Measurements from ENCODE around the gene GSC2.

The GSC2 gene, protein sequence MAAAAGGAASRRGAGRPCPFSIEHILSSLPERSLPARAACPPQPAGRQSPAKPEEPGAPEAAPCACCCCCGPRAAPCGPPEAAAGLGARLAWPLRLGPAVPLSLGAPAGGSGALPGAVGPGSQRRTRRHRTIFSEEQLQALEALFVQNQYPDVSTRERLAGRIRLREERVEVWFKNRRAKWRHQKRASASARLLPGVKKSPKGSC

DNA sequence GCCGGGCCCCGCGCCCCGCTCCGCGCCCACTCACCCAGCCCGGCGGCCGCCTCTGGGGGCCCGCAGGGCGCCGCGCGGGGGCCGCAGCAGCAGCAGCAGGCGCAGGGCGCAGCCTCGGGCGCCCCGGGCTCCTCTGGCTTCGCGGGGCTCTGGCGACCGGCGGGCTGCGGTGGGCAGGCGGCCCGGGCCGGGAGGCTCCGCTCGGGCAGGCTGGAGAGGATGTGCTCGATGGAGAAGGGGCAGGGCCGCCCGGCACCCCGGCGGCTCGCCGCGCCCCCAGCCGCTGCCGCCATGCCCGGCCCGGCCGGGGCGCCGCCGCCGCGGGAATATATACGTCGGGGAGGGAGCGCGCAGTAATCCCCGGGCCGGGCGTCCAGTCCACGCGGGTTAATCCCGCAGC is at the start of gene GSC2:
Gene GSC2, minus strand, starts transcription at position 302 of the 400 bp plus-strand sequence. Its CDS starts 9 bp downstream, at position 293.
- no peak for DNase-seq

DNA sequence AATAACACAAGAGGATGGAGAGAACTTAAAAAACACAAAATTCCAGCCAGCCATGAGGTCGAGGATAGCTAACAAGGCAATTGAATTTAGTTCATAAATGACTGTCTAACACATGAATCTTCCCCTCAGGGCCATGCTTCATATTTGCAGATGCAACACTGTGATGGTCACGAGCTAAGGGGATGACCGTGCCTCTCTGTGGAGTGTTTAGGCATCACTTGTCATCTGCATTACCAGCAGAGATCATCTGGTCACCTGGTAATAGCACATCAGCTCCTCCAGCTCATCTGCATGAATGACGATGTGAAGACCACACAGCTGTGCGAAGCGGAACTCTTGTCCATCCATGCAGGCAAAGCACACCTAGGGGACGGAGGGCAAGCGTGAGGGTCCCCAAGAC is 49.4 kb upstream of the GSC2 start:
- no peak for DNase-seq

DNA sequence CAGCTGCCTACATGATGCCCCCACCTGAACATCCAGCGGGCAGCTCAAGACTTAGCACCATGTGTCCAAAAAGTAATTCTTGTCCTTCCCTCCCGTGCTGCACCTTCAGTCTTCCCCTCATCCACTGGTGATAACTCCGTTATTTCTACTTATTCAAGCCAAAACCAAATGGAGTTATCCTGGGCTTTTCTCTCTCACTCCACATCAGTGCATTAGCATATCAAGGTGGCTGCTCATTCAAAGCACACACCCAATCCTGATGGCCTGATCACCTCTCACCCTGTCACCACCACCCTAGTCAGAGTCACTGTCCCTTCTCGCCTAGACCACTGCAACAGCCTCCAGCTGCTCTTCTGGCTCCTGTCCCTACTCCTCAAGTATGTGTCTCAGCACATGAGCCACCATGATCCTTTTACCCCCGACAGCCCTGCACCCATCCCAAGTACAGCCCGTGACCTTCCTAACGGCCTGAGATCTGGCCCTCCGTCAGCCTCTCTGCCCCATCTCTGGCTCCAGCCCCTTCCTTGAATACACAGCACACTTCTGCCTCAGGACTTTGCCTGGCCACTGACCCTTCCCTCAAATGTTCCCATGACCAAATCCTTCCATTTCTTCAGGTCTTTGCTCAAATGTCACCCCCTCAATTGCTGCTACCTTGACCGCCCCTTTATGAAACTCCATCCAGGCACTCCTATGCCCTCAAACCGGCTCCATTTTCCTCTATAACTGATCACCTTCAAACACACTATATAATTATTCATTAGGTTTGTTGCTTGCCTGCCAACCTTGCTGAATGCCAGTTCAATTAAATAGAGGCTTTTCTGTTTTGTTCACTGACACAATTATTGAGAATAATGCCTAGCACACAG is 48.1 kb upstream of the GSC2 start:
- no peak for DNase-seq

DNA sequence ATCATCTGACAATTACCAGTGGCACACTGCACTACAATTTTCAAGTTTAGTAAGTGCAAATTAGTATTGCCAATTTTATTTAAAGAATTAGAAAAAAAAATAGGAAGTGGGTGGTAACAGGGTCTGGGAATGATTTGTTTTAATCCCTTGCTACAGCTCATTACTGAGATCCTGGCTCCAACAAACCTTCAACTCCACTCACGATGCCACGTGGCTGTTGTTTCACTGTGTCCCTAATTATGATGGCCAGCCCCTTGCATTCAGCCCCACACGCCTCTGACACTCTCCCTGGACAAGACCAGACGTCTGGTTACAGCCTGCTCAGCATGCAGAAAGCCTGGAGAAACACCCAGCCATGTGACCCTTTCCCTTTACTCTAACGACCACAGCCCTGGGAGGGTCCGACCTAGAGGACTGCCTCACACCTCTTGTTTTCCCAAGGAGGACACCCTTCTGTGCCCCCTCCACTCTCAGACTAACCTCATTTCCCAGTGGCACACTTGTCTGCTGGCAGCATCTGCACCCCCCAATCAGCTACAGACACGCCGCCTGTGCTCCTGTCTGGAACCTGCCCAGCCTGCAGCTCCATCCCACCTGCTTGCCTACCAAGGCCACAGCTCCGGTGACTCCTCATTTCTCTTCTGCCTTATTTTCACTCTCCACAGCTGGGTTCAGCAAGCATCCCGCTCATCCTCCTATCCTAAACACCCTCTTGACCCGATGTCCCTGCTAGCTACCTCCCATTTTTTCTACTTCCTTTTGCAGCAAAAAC is 46.9 kb upstream of the GSC2 start:
- no peak for DNase-seq

DNA sequence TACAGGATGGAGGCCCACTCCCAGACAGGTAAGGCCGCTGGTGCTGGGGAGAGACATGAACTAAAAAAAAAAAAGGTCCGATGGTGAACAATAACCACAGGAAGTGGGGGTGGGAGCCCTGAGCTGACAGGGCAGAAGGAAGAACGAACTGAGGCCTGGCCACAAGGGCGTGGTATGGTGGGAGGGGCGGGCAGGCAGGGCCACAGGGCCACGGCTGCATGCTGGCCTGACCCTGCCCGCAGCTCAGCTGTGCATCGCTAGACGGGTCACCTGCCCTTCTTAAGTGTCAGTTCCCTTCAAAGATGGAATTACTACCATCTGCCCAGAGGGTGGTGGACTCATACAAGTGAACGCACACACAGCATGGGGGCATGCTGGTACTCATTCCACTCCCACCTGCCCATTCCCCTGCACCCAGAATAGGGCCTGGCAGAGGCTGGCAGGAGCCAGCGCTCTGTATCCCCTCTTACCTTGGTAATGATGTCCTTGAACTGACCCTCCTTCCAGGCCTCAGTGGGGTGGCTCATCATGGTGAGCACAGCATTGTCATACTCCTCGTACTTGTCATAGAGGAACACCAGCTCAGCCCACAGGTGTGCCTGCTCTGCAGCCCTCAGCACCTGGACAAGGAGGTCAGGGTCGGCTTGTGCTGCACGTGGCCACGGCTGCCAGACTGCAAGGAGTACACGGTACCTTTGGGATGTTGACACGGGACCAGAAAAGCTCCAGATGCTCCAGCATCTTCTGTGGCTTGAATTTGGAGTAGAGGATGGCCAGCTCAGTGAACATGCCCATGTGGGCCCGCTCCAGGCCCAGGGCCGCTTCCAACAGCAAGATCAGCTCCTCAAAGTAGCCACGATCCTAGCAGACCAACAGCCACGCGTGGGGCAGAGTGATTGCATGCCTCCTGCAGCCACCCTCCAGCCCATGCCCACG is 46.0 kb upstream of the GSC2 start:
- no peak for DNase-seq

DNA sequence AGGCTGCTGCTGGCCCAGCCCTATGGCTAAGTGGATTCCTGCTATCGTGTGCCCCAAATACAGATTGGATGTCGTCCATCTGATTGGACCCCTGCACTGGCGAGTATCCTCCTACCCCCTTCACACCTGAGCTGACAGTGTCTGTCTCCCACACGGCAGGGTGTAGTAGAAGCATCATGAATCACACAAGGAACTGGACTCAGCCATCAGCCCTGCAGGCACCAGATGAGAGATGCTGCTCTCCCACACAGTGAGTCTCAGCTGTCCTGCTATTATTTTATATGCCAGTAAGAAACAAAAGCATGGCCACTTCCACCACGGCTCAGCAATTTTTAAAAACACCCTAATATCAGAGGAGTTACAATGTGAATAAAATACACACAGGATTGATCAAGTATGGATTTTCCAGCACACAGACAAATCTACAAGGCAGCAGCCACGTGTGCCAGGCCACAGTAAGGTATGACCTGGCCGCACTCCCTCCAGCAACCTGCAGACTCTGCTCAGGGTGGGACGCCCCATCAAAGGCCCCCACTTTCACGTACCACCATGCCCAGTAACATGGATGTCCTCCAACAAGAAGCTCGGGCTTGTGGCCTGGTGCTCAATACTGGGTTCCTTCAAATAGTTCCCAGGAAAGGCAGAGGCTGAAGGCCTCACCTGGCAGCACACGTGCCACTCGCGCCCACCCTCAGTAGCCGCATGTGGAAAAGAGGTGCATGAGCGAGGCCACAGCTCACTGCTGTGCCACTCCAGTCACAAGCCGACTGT is 44.9 kb upstream of the GSC2 start:
- no peak for DNase-seq

DNA sequence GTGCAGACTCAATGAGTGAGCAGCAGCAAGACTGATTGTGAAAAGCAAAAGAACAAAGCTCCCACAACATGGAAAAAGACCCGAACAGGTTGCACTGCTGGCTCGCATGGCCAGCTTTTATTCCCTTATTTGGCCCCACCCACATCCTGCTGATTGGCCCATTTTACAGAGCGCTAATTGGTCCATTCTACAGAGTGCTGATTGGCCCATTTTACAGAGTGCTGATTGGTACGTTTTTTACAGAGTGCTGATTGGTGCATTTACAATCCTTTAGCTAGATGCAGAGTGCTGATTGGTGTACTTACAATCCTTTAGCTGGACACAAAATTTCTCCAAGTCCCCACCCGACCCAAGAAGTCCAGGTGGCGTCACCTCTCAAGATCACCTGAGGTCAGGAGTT is 43.8 kb upstream of the GSC2 start:
- DNase-seq, result no peak

DNA sequence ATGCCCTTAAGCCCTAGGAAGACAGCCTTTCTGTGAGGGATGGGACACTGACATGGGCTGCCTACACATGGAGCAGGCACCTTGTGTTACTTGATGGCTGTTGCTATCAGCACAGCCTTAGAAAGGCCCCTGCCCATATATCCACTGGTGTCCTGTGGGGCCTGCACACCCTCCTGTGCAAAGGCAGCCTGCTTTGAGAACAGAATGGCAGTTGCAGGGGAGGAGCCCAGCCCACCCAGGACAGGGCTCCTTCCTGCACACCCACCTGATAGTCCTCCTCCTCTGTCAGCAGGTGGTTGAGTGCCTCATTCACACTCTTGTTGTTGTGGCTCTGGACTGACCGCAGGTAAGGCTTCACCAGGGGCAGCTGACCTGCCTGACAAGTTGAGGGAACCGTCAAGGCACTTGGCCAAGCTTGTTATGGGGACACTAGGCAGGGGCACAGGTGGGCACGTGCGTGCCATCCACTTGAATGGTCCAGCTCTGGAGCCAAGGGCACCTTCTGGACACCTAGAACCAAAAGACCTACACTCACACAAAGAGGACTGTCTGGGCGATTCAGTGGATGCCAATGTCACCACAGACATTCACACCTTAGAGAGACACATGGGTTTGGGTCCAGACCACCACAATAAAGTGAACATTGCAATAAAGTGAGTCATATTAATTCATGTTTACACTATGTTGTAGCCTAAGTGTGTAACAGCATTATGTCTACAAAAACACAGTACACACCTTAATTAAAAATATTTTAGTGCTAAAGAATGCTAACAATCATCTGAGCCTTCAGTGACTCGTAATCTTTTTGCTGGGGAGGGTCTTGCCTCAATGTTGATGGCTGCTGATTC is 37.8 kb upstream of the GSC2 start:
- no peak for DNase-seq

DNA sequence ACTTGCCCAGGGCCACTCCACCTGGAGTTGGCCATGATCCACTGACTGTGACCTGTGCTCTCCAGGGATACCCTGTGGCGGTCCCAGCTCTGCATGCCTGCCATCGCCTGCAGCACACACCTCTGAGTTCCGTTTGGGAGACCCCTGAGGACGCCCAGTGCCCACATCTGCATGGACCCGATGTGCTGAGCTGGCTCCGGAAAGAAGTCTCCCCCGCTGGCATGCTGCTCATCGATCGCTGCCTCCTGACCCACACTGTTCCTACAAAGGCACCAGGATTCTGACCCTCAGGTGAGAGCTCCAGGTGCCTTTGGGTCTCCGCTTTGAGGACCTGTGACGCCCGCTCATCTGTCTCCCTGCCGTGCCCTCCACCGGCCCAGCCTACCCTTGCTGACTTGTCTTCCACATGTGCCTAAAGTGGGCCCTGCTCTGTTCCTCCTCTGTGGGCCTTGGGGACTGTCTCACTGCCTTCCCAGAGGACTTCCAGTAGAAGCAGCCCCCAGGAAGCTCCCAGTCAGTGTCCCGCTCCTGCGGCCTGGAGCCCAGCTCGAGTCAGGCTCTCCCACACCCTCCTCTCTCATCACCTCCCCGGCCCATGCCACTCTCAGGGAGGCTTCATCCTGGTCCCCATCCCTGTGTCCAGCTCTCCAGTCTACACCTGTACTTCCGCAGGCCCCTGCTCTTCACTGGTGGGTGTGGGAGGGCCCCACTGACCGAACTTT is 34.3 kb upstream of the GSC2 start:
- no peak for DNase-seq

DNA sequence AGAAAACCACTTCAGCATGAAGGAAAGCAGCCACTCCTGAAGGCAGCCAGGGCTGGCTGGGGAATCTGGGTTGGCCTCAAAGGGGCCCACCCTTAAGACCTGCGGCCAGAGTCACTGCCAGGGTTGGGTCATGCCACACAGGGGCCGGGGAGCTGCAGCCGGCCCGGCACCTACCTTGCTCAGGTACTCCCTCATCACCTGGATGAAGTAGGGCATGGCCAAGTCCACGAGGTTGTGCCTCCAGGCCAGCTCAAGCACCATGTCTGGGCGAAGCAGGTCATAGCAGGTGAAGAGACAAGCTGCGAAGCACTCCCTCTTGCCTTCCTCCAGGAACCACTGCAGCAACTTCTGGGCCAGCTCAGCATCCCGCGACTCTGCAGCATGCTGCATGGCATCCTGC is 33.1 kb upstream of the GSC2 start:
- DNase-seq, result no peak

DNA sequence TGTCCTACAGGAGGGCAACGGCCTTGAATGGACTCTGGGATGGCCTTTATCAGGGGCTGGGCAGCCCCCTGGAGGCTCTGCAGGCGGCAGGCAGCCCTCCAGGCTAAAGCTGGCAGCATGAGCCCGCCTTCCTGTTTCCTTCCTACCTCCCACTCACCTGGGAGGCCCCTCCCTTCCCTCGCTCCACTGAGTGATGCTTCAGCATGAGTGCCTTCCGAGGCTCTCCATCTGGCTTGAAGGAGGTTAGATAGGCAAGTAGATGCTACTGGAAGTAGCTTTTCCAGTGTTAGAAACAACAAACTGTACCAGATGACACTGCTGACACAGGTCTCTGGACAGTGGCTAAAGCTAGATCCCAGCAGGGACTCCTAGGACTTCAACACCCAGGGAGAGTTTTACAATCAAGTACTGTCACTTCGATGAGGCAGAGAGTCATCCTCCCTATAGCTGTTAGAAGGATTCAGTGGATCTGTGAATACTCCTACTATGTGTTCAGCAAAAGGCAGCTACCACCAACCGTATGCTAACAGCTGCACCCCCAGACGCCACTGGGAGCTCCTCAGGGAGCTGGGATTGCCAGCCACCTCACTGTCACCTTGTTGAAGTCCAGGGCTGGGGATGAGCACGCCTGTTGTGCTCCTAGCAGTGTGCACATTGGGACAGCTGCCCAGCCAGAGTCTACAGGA is 32.5 kb upstream of the GSC2 start:
- no peak for DNase-seq

DNA sequence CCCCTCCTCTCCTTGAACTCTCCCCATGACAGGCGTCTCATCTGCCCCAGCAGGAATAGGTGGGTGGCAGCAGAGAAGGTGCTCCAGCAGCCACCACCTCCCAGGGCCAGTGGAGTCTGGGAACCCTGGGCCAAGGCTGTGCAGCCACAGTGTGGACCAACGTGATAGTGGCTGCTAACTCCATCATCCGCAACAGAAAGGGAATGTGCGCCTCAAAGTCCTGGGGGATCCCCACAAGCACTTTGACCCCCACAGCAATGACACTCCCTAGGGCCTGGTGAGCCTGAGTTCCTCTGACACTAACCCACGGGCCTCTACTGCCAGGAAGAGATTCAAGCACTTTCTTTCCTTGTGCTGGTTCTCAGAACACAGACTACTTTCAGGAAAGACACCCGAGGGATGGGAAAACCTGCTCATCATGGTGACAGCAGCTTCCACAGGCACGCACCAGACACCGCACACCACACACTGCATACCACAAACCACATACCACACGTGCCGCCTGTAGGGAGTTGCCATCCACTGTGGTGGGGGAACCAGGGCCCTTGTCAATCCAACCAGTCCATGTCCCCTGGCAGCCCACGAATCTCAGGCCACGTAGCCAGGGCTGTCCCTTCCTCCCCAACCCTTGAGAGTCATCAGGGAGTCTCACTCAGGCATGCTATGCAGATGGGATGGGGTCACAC is 31.8 kb upstream of the GSC2 start:
- no peak for DNase-seq

DNA sequence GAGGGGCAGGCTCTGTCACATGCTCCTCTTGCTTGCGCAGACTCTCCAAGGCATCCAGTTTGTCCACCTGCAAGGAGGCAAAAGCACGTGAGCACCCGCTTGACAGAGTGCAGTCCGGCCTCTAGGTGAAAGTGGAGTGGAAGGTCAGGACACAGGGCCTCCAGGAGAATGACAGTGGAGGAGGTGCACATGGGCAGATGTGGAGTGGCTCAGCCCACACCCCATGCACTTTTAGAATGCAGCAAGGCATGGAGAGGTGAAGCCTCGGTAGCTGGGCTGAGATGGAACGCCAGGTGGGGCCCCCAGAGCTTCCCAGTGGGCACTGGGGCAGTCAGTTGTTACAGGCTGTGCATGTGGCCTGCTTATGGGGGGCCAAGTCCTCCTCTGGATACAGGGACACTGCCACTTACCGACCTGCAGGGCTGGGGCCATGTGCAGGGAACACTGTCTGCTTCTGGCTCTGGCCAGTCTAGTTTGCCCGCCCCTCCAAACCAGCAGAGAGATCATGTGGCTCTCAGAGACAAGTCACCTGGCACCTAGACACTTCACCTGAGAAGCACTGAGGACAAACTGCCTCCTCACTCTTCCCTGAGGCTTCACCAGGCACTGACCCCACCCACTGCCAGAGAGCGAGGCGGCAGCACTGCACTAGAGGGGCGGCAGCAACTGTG is 30.8 kb upstream of the GSC2 start:
- DNase-seq, result no peak

DNA sequence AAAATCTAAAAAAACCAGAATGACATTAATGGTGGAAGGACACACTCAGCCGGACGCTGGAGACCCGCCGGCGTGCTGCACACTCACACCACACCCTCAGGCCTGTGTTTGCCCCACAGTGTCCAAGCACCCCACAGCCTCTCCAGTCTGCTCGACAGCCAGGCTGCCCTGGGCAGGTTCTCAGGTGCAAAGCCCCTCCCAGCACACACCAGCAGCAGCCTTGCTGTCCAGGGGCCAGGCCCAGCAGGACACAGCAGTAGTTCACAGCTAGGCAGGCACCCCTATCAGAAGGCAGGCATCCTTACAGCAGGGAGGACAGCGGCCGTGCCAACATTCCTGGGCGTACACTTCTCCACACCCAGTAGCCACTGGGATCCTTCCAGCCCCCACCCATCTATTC is 30.1 kb upstream of the GSC2 start:
- no peak for DNase-seq

DNA sequence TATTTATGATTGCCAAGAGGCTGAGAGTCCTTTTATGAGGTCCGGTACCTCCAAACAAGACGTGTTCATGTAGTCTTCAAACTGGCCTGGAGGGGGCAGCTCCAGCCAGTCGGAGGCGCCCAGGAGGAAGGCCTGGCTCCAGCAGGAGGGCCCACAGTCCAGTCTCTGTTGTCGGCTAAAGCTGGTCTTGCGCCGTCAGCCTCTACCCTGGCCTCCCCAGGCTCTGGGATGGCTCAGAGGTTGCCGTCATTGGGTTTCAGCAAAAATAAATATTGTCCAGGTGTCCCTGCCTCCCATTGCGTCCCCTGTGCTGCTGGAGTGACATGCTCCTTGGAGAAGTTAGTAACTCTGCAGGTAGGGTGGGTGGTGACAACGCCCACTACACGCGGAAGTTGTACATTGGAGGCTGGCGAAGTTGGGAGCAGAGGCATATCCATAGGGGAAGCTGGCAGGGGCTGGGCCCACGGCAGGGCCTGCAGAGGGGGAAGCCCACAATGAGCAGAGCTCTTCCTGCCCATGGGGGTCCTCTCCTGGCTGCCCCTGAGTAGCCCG is 29.5 kb upstream of the GSC2 start:
- DNase-seq, result peak; percentile 63

DNA sequence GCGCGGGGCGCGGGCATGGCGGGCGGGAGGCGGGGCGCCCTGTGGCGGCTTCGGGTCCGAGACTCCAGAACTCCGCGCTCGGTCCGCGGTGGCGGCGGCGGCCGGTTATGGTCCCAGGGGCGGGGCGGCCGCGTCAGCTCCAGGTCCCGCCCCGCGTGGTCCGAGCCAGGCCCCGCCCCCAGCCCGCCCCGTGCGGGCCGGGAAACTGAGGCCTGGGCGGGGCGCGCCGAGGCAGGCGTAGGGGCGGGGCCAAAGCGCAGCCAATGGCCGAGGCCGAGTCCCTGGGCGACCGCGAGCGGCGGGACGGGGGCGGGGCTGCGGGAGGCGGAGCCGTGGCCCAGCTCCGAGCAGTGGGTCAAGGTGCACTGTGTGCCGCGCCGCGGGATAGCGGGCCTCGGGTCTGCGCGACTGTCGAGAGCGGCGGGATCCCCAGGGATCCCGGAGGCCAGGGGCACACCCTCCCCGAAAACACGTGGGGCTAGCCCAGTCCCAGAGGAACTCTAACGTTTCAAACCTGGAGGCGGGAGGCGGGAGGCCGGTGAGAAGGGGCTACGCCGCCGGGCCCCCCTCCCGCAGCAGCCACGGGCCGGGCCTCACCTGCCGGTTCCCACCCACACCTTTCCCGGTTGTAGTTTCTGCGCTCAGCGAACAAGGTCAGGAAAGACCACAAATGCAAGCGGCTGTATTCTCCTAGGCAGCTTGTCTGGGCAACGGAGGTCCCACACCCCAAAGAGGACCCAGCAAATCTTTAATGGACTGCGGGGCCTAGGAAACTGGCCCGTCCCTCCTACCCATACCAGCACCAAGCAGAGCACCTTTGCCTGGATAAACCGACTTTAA is 28.8 kb upstream of the GSC2 start, which contains the start of gene SLC25A1:
Gene SLC25A1, minus strand, starts transcription at position 80 of the 840 bp plus-strand sequence. Its CDS starts 63 bp downstream, at position 17.
- peak; percentile 85 for DNase-seq

All from CD4-positive, alpha-beta T cell treated with Interleukin-17A for 1 hour (primary cell).